Hepatocyte (in vitro differentiated cells): Measurements from ENCODE around the gene UBQLN3.

Experiments used
- EZH2 ChIP-seq: fragments of 200-600 bp; sonication (generic); IDR thresholded peaks from 2 replicates; pipeline ENCODE4 v1.6.1; 2016; ENCODE audit warnings: antibody characterized with exemption, mild to moderate bottlenecking, borderline replicate concordance
- TF ChIP-seq, protein P1 (sequence below): fragments of 200-600 bp; sonication (generic); IDR thresholded peaks from 2 replicates; pipeline ENCODE4 v1.5.1; 2016; ENCODE audit warnings: antibody characterized with exemption, mild to moderate bottlenecking; ENCODE audit not compliant: poor library complexity

DNA sequence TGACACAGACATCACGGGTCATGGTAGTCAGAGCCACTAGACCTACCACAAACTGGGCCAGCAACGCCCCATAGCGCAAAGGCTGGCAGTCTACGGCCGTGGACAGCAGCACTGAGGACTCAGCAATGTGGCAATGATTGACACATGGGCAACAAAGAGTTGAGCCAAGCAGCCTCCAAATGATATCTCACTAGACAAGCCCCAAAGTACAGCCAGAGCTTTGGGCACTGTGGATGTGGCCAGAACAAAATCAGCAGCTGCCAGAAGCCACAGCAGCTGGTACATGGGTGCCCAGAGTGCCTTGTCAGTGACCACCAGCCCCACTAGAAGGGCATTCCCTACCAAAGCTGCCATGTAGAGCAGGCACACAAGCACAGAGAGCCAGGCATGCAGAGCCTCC, 18.0 kb upstream of the UBQLN3 start:
- TF ChIP-seq, protein P1, sequence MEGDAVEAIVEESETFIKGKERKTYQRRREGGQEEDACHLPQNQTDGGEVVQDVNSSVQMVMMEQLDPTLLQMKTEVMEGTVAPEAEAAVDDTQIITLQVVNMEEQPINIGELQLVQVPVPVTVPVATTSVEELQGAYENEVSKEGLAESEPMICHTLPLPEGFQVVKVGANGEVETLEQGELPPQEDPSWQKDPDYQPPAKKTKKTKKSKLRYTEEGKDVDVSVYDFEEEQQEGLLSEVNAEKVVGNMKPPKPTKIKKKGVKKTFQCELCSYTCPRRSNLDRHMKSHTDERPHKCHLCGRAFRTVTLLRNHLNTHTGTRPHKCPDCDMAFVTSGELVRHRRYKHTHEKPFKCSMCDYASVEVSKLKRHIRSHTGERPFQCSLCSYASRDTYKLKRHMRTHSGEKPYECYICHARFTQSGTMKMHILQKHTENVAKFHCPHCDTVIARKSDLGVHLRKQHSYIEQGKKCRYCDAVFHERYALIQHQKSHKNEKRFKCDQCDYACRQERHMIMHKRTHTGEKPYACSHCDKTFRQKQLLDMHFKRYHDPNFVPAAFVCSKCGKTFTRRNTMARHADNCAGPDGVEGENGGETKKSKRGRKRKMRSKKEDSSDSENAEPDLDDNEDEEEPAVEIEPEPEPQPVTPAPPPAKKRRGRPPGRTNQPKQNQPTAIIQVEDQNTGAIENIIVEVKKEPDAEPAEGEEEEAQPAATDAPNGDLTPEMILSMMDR, result no peak
- no peak for TF ChIP-seq EZH2
